ENCODE measurements around the gene RGS10.
"Not testable (repeated sequence)": the region's sequence is repeated elsewhere in the genome, so short reads cannot be mapped to it uniquely, and the experiment has no call there.

RGS10 gene

DNA sequence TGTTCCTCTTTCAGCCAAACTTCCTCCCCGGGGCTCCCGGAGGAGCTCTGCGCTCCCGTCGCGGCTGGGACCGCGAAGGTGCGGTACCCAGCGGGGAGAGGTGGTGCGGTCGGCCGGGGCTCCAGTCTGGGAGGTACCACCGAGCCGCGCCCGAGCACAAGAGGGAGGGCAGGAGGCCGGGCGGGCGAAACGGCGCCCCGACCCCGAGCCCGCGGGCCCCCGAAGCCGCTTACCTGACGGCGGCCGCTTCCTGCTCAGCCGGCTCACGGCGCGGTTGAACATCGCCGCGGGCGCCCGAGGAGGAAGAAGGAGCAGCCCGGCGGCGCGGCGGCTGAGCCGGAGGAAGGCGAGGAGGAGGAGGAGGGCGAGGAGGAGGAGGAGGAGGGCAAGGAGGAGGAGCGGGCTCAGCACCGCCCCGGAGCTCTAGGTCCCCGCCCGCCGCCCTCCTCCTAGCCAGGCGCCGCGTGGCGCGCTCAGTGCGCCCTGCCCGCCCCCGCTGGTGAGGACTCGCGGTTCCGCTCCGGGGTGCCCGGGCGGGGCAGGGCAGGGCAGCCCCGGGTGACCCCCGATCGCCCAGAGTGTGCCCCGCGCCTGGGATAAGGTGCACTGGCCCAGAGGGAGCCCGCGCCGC lies at the start of gene RGS10:
RGS10 (minus strand) TSS at position 363 of the 631 bp plus-strand sequence; CDS start at position 282, 81 bp downstream.
- CTCF ChIA-PET, result interaction anchor here (0.9 to 3.8 kb wide), 16 partner anchors 13 to 343 kb away, joined by 3 to 33 read pairs (median 4); no protein-coding TSS in a partner anchor
- Mint-ChIP-seq H3K4me3 (peak within 1 kb of the TSS; percentile 91), H3K36me3 (peaks cover 13% of the 10 kb centered on the region), H3K4me1 (peaks cover 50% of the 10 kb centered on the region), H3K27ac (peak within 1 kb of the TSS; percentile 94), H3K9me3 (no peaks in the 10 kb centered on the region), H3K27me3 (peaks cover 19% of the 10 kb centered on the region)
- peak; percentile 92 for DNase-seq

DNA sequence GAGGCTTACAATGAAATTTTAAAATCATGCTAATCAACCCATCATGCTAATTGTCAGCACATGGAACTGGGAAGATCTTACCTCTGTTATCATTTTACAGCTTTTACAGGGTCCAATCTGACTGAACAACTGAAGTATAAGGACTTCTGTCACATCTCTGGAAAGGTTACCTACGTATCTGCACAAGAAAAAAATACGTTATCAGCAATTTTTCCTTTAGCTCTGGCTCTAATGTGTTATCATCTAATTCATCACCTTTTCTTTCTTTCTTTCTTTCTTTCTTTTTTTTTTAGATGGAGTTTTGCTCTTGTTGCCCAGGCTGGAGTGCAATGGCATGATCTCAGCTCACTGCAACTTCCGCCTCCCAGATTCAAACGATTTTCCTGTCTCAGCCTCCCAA lies 45.6 kb upstream of the RGS10 start:
- H3K4me3 Mint-ChIP-seq, result no peak overlapping the region
- no peaks in the 10 kb centered on the region for H3K9me3 Mint-ChIP-seq
- H3K27me3 Mint-ChIP-seq, result no peaks in the 10 kb centered on the region
- DNase-seq, result no peak
- CTCF ChIA-PET, result interaction anchor here (1.5 kb wide), 1 partner anchor 11 kb away, joined by 3 read pairs; no protein-coding TSS in a partner anchor
- H3K36me3 Mint-ChIP-seq, result peaks cover 15% of the 10 kb centered on the region
- peaks cover 26% of the 10 kb centered on the region for H3K4me1 Mint-ChIP-seq
- no peak overlapping the region for H3K27ac Mint-ChIP-seq

GRCh38 chr10:119578355-119578754 lies 35.8 kb upstream of the RGS10 start:
- no peak for DNase-seq
- Mint-ChIP-seq H3K36me3 (peaks cover 55% of the 10 kb centered on the region), H3K9me3 (no peaks in the 10 kb centered on the region), H3K4me3 (no peak overlapping the region), H3K27me3 (no peaks in the 10 kb centered on the region), H3K4me1 (peaks cover 27% of the 10 kb centered on the region), H3K27ac (no peak overlapping the region)
- CTCF ChIA-PET, result no interaction called here

GRCh38 chr10:119575991-119576390 lies 33.5 kb upstream of the RGS10 start:
- H3K27ac Mint-ChIP-seq, result peak overlapping the region; percentile 66
- no peak overlapping the region for H3K4me3 Mint-ChIP-seq
- peaks cover 25% of the 10 kb centered on the region for H3K4me1 Mint-ChIP-seq
- H3K36me3 Mint-ChIP-seq, result peaks cover 51% of the 10 kb centered on the region
- H3K9me3 Mint-ChIP-seq, result no peaks in the 10 kb centered on the region
- CTCF ChIA-PET, result interaction anchor here (1.0 to 1.7 kb wide), 3 partner anchors 12 to 376 kb away, joined by 3 to 5 read pairs (median 3); no protein-coding TSS in a partner anchor
- no peak for DNase-seq
- H3K27me3 Mint-ChIP-seq, result no peaks in the 10 kb centered on the region

GRCh38 chr10:119575506-119575905 lies 33.0 kb upstream of the RGS10 start:
- Mint-ChIP-seq H3K27ac (peak overlapping the region; percentile 66), H3K27me3 (no peaks in the 10 kb centered on the region), H3K4me3 (no peak overlapping the region), H3K4me1 (peaks cover 25% of the 10 kb centered on the region), H3K36me3 (peaks cover 51% of the 10 kb centered on the region), H3K9me3 (no peaks in the 10 kb centered on the region)
- DNase-seq, result peak; percentile 48
- CTCF ChIA-PET, result interaction anchor here (1.0 kb wide), 1 partner anchor 27 kb away, joined by 3 read pairs; no protein-coding TSS in a partner anchor

GRCh38 chr10:119567978-119568377 lies 25.5 kb upstream of the RGS10 start:
- no peak overlapping the region for H3K27ac Mint-ChIP-seq
- no peak overlapping the region for H3K4me3 Mint-ChIP-seq
- no peak for DNase-seq
- CTCF ChIA-PET, result interaction anchor here (0.6 kb wide), 1 partner anchor 426 kb away, joined by 3 read pairs; no protein-coding TSS in a partner anchor
- H3K9me3 Mint-ChIP-seq, result no peaks in the 10 kb centered on the region
- peaks cover 4% of the 10 kb centered on the region for H3K36me3 Mint-ChIP-seq
- H3K27me3 Mint-ChIP-seq, result no peaks in the 10 kb centered on the region
- no peaks in the 10 kb centered on the region for H3K4me1 Mint-ChIP-seq

GRCh38 chr10:119562097-119562496 lies 19.6 kb upstream of the RGS10 start:
- DNase-seq, result no peak
- H3K9me3 Mint-ChIP-seq, result no peaks in the 10 kb centered on the region
- no peak overlapping the region for H3K27ac Mint-ChIP-seq
- H3K27me3 Mint-ChIP-seq, result peaks cover 3% of the 10 kb centered on the region
- no peaks in the 10 kb centered on the region for H3K4me1 Mint-ChIP-seq
- no peaks in the 10 kb centered on the region for H3K36me3 Mint-ChIP-seq
- CTCF ChIA-PET, result no interaction called here
- no peak overlapping the region for H3K4me3 Mint-ChIP-seq

- H3K27ac Mint-ChIP-seq, H3K27me3 Mint-ChIP-seq, H3K9me3 Mint-ChIP-seq, H3K36me3 Mint-ChIP-seq, DNase-seq, H3K4me1 Mint-ChIP-seq, H3K4me3 Mint-ChIP-seq, CTCF ChIA-PET: not testable (repeated sequence)
Measured at GRCh38 chr10:119559511-119559910, 17.0 kb upstream of the RGS10 start.

DNA sequence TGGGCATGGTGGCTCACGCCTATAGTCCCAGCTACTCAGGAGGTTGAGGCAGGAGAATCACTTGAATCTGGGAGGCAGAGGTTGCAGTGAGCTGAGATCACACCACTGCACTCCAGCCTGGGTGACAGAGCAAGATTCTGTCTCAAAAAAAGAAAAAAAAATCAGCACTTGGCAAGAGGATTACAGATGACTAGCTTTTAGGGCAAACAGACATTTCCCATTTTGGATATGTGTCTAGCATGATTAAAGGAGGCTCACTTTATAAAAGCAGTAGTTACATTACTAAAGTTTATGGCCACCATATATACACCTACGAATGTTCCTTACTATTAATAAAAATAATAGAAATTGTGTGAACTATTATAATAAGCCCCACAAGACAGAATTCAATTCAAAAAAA lies 13.6 kb upstream of the RGS10 start:
- DNase-seq, H3K4me3 Mint-ChIP-seq, H3K9me3 Mint-ChIP-seq, H3K27ac Mint-ChIP-seq, CTCF ChIA-PET, H3K36me3 Mint-ChIP-seq, H3K4me1 Mint-ChIP-seq: not testable (repeated sequence)
- peaks cover 15% of the 10 kb centered on the region for H3K27me3 Mint-ChIP-seq

- Mint-ChIP-seq H3K4me3 (no peak overlapping the region), H3K9me3 (no peaks in the 10 kb centered on the region), H3K36me3 (no peaks in the 10 kb centered on the region), H3K27ac (no peak overlapping the region), H3K27me3 (peaks cover 21% of the 10 kb centered on the region), H3K4me1 (no peaks in the 10 kb centered on the region)
- CTCF ChIA-PET, result no interaction called here
- no peak for DNase-seq
Measured at GRCh38 chr10:119555178-119555784, 12.8 kb upstream of the RGS10 start.

GRCh38 chr10:119550827-119551226 lies 8.3 kb upstream of the RGS10 start:
- CTCF ChIA-PET, result no interaction called here
- H3K27ac Mint-ChIP-seq, result no peak overlapping the region
- H3K4me1 Mint-ChIP-seq, result peaks cover 1% of the 10 kb centered on the region
- no peaks in the 10 kb centered on the region for H3K9me3 Mint-ChIP-seq
- H3K36me3 Mint-ChIP-seq, result no peaks in the 10 kb centered on the region
- no peak for DNase-seq
- peaks cover 53% of the 10 kb centered on the region for H3K27me3 Mint-ChIP-seq
- no peak overlapping the region for H3K4me3 Mint-ChIP-seq

DNA sequence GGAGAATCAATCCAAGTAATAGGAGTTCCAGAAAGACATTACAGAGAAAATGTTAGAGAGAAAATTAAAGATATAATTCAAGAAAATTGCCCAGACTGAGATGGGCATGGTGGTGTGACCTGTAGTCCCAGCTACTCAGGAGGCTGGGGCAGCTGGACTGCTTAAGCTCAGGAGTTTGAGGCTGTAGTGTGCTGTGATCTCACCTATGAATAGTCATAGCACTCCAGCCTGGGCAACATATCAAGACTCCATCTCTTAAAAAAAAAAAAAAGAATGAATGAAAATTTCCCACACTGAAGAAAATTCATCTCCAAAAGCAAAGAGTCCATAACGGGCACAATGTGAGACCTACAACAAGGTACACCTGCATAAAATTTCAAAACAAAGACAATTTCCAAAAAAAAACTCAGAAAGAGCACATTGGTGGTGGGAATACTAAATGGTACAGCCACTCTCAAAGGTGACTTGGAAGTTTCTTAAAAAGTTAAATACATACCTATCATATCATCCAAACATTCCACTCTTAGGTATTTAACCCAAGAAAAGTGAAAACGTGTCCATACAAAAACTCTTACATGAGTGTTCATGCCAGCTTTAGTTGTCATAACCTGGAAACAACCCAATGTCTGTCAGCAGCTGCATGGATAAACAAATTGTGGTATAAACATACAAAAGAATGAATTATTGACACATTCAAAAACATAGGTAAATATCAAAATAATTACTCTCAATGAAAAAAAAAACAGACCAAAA lies 6.9 kb upstream of the RGS10 start:
- Mint-ChIP-seq H3K4me3 (no peak overlapping the region), H3K27me3 (peaks cover 62% of the 10 kb centered on the region), H3K4me1 (peaks cover 6% of the 10 kb centered on the region), H3K27ac (no peak overlapping the region), H3K36me3 (no peaks in the 10 kb centered on the region), H3K9me3 (no peaks in the 10 kb centered on the region)
- no peak for DNase-seq
- CTCF ChIA-PET, result no interaction called here

GRCh38 chr10:119546009-119546408 lies 3.5 kb upstream of the RGS10 start:
- no peaks in the 10 kb centered on the region for H3K9me3 Mint-ChIP-seq
- peaks cover 17% of the 10 kb centered on the region for H3K4me1 Mint-ChIP-seq
- no peak overlapping the region for H3K4me3 Mint-ChIP-seq
- no peak for DNase-seq
- H3K27ac Mint-ChIP-seq, result no peak overlapping the region
- peaks cover 50% of the 10 kb centered on the region for H3K27me3 Mint-ChIP-seq
- H3K36me3 Mint-ChIP-seq, result peaks cover 4% of the 10 kb centered on the region
- CTCF ChIA-PET, result interaction anchor here (1.1 kb wide), 1 partner anchor 347 kb away, joined by 3 read pairs; no protein-coding TSS in a partner anchor

GRCh38 chr10:119545310-119545709 lies 2.8 kb upstream of the RGS10 start:
- CTCF ChIA-PET, result interaction anchor here (1.0 to 3.6 kb wide), 3 partner anchors 19 to 101 kb away, joined by 4 to 19 read pairs (median 8); no protein-coding TSS in a partner anchor
- Mint-ChIP-seq H3K27ac (no peak overlapping the region), H3K4me3 (no peak overlapping the region), H3K27me3 (peaks cover 45% of the 10 kb centered on the region), H3K9me3 (no peaks in the 10 kb centered on the region), H3K36me3 (peaks cover 5% of the 10 kb centered on the region), H3K4me1 (peaks cover 21% of the 10 kb centered on the region)
- DNase-seq, result no peak
